Panc1 (cell line): ENCODE results near the gene ZNF407. TPM values are rescaled to one million over a fixed set of nuclear protein-coding genes. Genes with fewer than 3 reads are reported as not detected.

Experiments used
- ATAC-seq: fragments of 200-7000 bp; cut with Tn5 transposase; 2 replicates; pipeline ENCODE4 v1.9.1; 2020; ENCODE audit warnings: mild to moderate bottlenecking, moderate library complexity
- BruUV-seq: library from RNA; stranded (reverse); fragments of 400-500 nt; replicated peaks from 2 replicates; lab custom pipeline; 2021; lab: Mats Ljungman, UMichigan
- CTCF ChIA-PET: fragments of 300-600 bp; sonication (Branson Sonifier 250); formaldehyde crosslinking; loops from one replicate; lab custom pipeline; 2022; ENCODE audit warnings: antibody characterized with exemption; lab: Charles Lee
- POLR2A ChIA-PET: fragments of 300-600 bp; sonication (Branson Sonifier 250); formaldehyde crosslinking; loops from one replicate; lab custom pipeline; 2022; ENCODE audit warnings: antibody characterized with exemption; lab: Charles Lee
- DNase-seq: peaks from one replicate; pipeline ENCODE4 v3.0.0-alpha.2; 2010; ENCODE audit warnings: low read depth, low spot score
- H3K27ac ChIP-seq: 2 replicates; pipeline ENCODE4 v1.5.1; 2011; ENCODE audit warnings: mild to moderate bottlenecking, low read length, inconsistent platforms
- H3K27me3 ChIP-seq: fragments of 200-500 bp; sonication (Bioruptor generic); 2 replicates; pipeline ENCODE4 v1.6.0; 2014; ENCODE audit warnings: low read length, inconsistent platforms; ENCODE audit not compliant: control insufficient read depth, insufficient read depth
- H3K36me3 ChIP-seq: fragments of 200-500 bp; sonication (Bioruptor generic); 2 replicates; pipeline ENCODE4 v1.5.1; 2014; ENCODE audit warnings: inconsistent platforms, mild to moderate bottlenecking, low read length, moderate library complexity; ENCODE audit not compliant: control insufficient read depth, insufficient read depth
- H3K4me1 ChIP-seq: 2 replicates; pipeline ENCODE4 v1.5.1; 2011; ENCODE audit warnings: inconsistent platforms, mild to moderate bottlenecking, low read length, moderate library complexity; ENCODE audit not compliant: control insufficient read depth, insufficient read depth
- H3K4me3 ChIP-seq, 2 experiments: 2 replicates each; pipeline ENCODE4 v1.5.1; 2011 to 2012; ENCODE audit warnings: low read depth in 2 of 2, low read length in 2 of 2, mild to moderate bottlenecking in 2 of 2, inconsistent platforms in 1 of 2, moderate library complexity in 1 of 2
- H3K9me3 ChIP-seq: fragments of 200-500 bp; sonication (Bioruptor generic); 2 replicates; pipeline ENCODE4 v1.5.1; 2014; ENCODE audit warnings: low read depth, mild to moderate bottlenecking, inconsistent platforms, low read length, moderate library complexity; ENCODE audit not compliant: control insufficient read depth, insufficient read depth
- POLR2AphosphoS5 ChIP-seq: IDR thresholded peaks from 2 replicates; pipeline ENCODE4 v1.6.1; 2012; ENCODE audit warnings: mild to moderate bottlenecking, low read depth, low read length, moderate library complexity
- SIN3A ChIP-seq: IDR thresholded peaks from 2 replicates; pipeline ENCODE4 v1.6.1; 2012; ENCODE audit warnings: low read depth, mild to moderate bottlenecking, low read length, moderate library complexity, borderline replicate concordance; ENCODE audit not compliant: insufficient read depth
- TCF7L2 ChIP-seq: IDR thresholded peaks from 2 replicates; pipeline ENCODE4 v1.6.1; 2011; ENCODE audit warnings: mild to moderate bottlenecking, low read depth, low read length, inconsistent platforms
- in situ Hi-C: cut with HindIII; loops from 2 replicates; pipeline ENCODE4 v1.10.0; 2016; ENCODE audit warnings: low sequenced_read_pairs, low pct_unique_long_range_greater_than_20kb
- intact Hi-C: fragments of 100-400 bp; cut with micrococcal nuclease; formaldehyde crosslinking; loops from one replicate; pipeline ENCODE4 v1.10.0; 2022; ENCODE audit not compliant: unreplicated experiment
- total RNA-seq: library from RNA; stranded (reverse); gene quantifications from one replicate; pipeline ENCODE4 v1.2.1, GENCODE V29; 2021; ENCODE audit not compliant: unreplicated experiment
- TF ChIP-seq, protein P1 (sequence below): fragments of 450-650 bp; IDR thresholded peaks from 2 replicates; pipeline ENCODE4 v1.5.1; 2017; ENCODE audit warnings: mild to moderate bottlenecking
- TF ChIP-seq, protein P2 (sequence below), 2 experiments: IDR thresholded peaks; 2 replicates each; pipeline ENCODE4 v1.6.1; 2011 to 2012; ENCODE audit warnings: low read depth in 2 of 2, control low read depth in 1 of 2, low read length in 1 of 2, mild to moderate bottlenecking in 1 of 2, moderate library complexity in 1 of 2; ENCODE audit not compliant: insufficient read depth in 1 of 2

ZNF407 gene
- total RNA-seq, 1 experiment from 2014 or later: 16.8 TPM

GRCh38 chr18:74714791-74715190 lies 117.1 kb downstream of the ZNF407 start:
- in situ Hi-C loops: no loop called here
- Histone ChIP-seq H3K9me3 (no peaks in the 10 kb centered on the region), H3K4me1 (no peaks in the 10 kb centered on the region), H3K27me3 (no peaks in the 10 kb centered on the region), H3K27ac (no peak overlapping the region), H3K36me3 (no peaks in the 10 kb centered on the region), H3K4me3 (no peak overlapping the region)
- ATAC-seq: 0 out of 2 replicates have a peak, but pooled peaks have one; percentile 62
- no peak for DNase-seq
- CTCF ChIA-PET: no interaction called here
- no TSS peak for BruUV-seq
- intact Hi-C loops: no loop called here
- POLR2A ChIA-PET: no interaction called here
- no peak for TF ChIP-seq SIN3A
- TF ChIP-seq, protein P1, sequence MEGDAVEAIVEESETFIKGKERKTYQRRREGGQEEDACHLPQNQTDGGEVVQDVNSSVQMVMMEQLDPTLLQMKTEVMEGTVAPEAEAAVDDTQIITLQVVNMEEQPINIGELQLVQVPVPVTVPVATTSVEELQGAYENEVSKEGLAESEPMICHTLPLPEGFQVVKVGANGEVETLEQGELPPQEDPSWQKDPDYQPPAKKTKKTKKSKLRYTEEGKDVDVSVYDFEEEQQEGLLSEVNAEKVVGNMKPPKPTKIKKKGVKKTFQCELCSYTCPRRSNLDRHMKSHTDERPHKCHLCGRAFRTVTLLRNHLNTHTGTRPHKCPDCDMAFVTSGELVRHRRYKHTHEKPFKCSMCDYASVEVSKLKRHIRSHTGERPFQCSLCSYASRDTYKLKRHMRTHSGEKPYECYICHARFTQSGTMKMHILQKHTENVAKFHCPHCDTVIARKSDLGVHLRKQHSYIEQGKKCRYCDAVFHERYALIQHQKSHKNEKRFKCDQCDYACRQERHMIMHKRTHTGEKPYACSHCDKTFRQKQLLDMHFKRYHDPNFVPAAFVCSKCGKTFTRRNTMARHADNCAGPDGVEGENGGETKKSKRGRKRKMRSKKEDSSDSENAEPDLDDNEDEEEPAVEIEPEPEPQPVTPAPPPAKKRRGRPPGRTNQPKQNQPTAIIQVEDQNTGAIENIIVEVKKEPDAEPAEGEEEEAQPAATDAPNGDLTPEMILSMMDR: no peak
- no peak for TF ChIP-seq POLR2AphosphoS5
- no peak for TF ChIP-seq TCF7L2
- TF ChIP-seq, protein P2, sequence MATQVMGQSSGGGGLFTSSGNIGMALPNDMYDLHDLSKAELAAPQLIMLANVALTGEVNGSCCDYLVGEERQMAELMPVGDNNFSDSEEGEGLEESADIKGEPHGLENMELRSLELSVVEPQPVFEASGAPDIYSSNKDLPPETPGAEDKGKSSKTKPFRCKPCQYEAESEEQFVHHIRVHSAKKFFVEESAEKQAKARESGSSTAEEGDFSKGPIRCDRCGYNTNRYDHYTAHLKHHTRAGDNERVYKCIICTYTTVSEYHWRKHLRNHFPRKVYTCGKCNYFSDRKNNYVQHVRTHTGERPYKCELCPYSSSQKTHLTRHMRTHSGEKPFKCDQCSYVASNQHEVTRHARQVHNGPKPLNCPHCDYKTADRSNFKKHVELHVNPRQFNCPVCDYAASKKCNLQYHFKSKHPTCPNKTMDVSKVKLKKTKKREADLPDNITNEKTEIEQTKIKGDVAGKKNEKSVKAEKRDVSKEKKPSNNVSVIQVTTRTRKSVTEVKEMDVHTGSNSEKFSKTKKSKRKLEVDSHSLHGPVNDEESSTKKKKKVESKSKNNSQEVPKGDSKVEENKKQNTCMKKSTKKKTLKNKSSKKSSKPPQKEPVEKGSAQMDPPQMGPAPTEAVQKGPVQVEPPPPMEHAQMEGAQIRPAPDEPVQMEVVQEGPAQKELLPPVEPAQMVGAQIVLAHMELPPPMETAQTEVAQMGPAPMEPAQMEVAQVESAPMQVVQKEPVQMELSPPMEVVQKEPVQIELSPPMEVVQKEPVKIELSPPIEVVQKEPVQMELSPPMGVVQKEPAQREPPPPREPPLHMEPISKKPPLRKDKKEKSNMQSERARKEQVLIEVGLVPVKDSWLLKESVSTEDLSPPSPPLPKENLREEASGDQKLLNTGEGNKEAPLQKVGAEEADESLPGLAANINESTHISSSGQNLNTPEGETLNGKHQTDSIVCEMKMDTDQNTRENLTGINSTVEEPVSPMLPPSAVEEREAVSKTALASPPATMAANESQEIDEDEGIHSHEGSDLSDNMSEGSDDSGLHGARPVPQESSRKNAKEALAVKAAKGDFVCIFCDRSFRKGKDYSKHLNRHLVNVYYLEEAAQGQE (IDR thresholded peaks at IDR 0.05; ENCODE audit: insufficient read depth in 1 of 2, low read depth in 2 of 2, low read length in 1 of 2): no peak

GRCh38 chr18:74715306-74715705 lies 117.6 kb downstream of the ZNF407 start:
- in situ Hi-C loops: no loop called here
- Histone ChIP-seq H3K4me1 (no peaks in the 10 kb centered on the region), H3K27ac (no peak overlapping the region), H3K27me3 (no peaks in the 10 kb centered on the region), H3K9me3 (no peaks in the 10 kb centered on the region), H3K36me3 (no peaks in the 10 kb centered on the region), H3K4me3 (no peak overlapping the region)
- CTCF ChIA-PET: no interaction called here
- POLR2A ChIA-PET: no interaction called here
- DNase-seq: no peak
- intact Hi-C loops: no loop called here
- BruUV-seq: no TSS peak
- TF ChIP-seq, protein P2 (IDR thresholded peaks at IDR 0.05; ENCODE audit: insufficient read depth in 1 of 2, low read depth in 2 of 2, low read length in 1 of 2): no peak
- TF ChIP-seq SIN3A: no peak
- TF ChIP-seq, protein P1: no peak
- TF ChIP-seq TCF7L2: no peak
- TF ChIP-seq POLR2AphosphoS5: no peak
- no peak for ATAC-seq
